HepG2 (cell line): ENCODE measurements around the gene CLRN2. TPM values are rescaled to one million over a fixed set of nuclear protein-coding genes. Genes with fewer than 3 reads are reported as not detected.

ENCODE experiments used
- ARHGAP35 ChIP-seq: sonication (generic); formaldehyde crosslinking; IDR thresholded peaks from 2 replicates; pipeline ENCODE4 v1.9.0; 2022; ENCODE audit warnings: mild to moderate bottlenecking, inconsistent platforms, moderate library complexity, missing genetic modification reagents, borderline replicate concordance
- ATF7 ChIP-seq, 2 experiments: fragments of 450-650 bp in 1 of 2; sonication (generic) in 1 of 2; formaldehyde crosslinking in 1 of 2; IDR thresholded peaks; 2 replicates each; pipeline versions ENCODE4 v1.4.0 to v1.6.1; 2016 to 2020; ENCODE audit warnings: antibody characterized with exemption in 1 of 2, mild to moderate bottlenecking in 1 of 2, missing genetic modification reagents in 1 of 2
- FLYWCH1 ChIP-seq: sonication (generic); formaldehyde crosslinking; IDR thresholded peaks from 2 replicates; pipeline ENCODE4 v1.8.1; 2023; ENCODE audit warnings: mild to moderate bottlenecking, missing genetic modification reagents
- GATAD2A ChIP-seq: IDR thresholded peaks from 2 replicates; pipeline ENCODE4 v1.6.1; 2016
- HOXA7 ChIP-seq: sonication (generic); formaldehyde crosslinking; IDR thresholded peaks from 2 replicates; pipeline ENCODE4 v1.8.1; 2022; ENCODE audit warnings: mild to moderate bottlenecking, missing genetic modification reagents, moderate library complexity
- HOXA9 ChIP-seq: sonication (generic); formaldehyde crosslinking; IDR thresholded peaks from 2 replicates; pipeline ENCODE4 v1.8.1; 2022; ENCODE audit warnings: missing genetic modification reagents, mild to moderate bottlenecking, moderate library complexity, borderline replicate concordance
- KLF6 ChIP-seq: IDR thresholded peaks from 2 replicates; pipeline ENCODE4 v1.8.0; 2016; ENCODE audit warnings: missing biosample characterization, missing genetic modification reagents
- MAF1 ChIP-seq: sonication (generic); formaldehyde crosslinking; IDR thresholded peaks from 2 replicates; pipeline ENCODE4 v1.5.0; 2020; ENCODE audit warnings: missing genetic modification reagents, borderline replicate concordance
- MIER3 ChIP-seq: IDR thresholded peaks from 2 replicates; pipeline ENCODE4 v1.6.1; 2016; ENCODE audit warnings: missing compliant biosample characterization, borderline replicate concordance
- MXD3 ChIP-seq: IDR thresholded peaks from 2 replicates; pipeline ENCODE4 v1.6.1; 2016; ENCODE audit warnings: mild to moderate bottlenecking, missing biosample characterization, missing genetic modification reagents
- NFYB ChIP-seq: sonication (generic); formaldehyde crosslinking; IDR thresholded peaks from 2 replicates; pipeline ENCODE4 v1.4.0; 2020; ENCODE audit warnings: missing genetic modification reagents
- PPARG ChIP-seq: conservative IDR thresholded peaks from 2 replicates; pipeline ENCODE4 v1.6.1; 2016; ENCODE audit warnings: missing biosample characterization, missing genetic modification reagents
- RBM39 ChIP-seq: fragments of 200-400 bp; formaldehyde crosslinking; IDR thresholded peaks from one replicate; pipeline ENCODE4 v1.6.1; 2018; ENCODE audit warnings: antibody characterized with exemption, mild to moderate bottlenecking, low read depth, low read length; ENCODE audit not compliant: poor library complexity, severe bottlenecking
- TRIM24 ChIP-seq: sonication (generic); formaldehyde crosslinking; IDR thresholded peaks from 2 replicates; pipeline ENCODE4 v1.8.0; 2022; ENCODE audit warnings: mild to moderate bottlenecking, missing genetic modification reagents
- ZFAT ChIP-seq: sonication (generic); formaldehyde crosslinking; conservative IDR thresholded peaks from 2 replicates; pipeline ENCODE4 v1.8.1; 2023; ENCODE audit warnings: missing genetic modification reagents, inconsistent platforms
- ZFP36L1 ChIP-seq: sonication (generic); formaldehyde crosslinking; IDR thresholded peaks from 2 replicates; pipeline ENCODE4 v1.8.0; 2022; ENCODE audit warnings: mild to moderate bottlenecking, missing genetic modification reagents, moderate library complexity
- ZIK1 ChIP-seq: sonication (generic); formaldehyde crosslinking; IDR thresholded peaks from 2 replicates; pipeline ENCODE4 v1.5.0; 2020; ENCODE audit warnings: mild to moderate bottlenecking, low read depth, missing genetic modification reagents, borderline replicate concordance
- ZNF18 ChIP-seq: sonication (generic); formaldehyde crosslinking; IDR thresholded peaks from 2 replicates; pipeline ENCODE4 v1.8.0; 2022; ENCODE audit warnings: mild to moderate bottlenecking, missing genetic modification reagents; ENCODE audit not compliant: insufficient replicate concordance
- ZNF235 ChIP-seq: sonication (generic); formaldehyde crosslinking; IDR thresholded peaks from 2 replicates; pipeline ENCODE4 v1.8.1; 2023; ENCODE audit warnings: mild to moderate bottlenecking, missing genetic modification reagents, borderline replicate concordance
- ZNF30 ChIP-seq: sonication (generic); formaldehyde crosslinking; IDR thresholded peaks from 2 replicates; pipeline ENCODE4 v1.5.0; 2020; ENCODE audit warnings: mild to moderate bottlenecking, missing genetic modification reagents
- ZNF362 ChIP-seq: sonication (generic); formaldehyde crosslinking; IDR thresholded peaks from 2 replicates; pipeline ENCODE4 v1.4.0; 2020; ENCODE audit warnings: missing genetic modification reagents, mild to moderate bottlenecking, borderline replicate concordance
- ZNF546 ChIP-seq: sonication (generic); formaldehyde crosslinking; conservative IDR thresholded peaks from 2 replicates; pipeline ENCODE4 v1.8.1; 2023; ENCODE audit warnings: mild to moderate bottlenecking, missing genetic modification reagents
- ZNF576 ChIP-seq: sonication (generic); formaldehyde crosslinking; IDR thresholded peaks from 2 replicates; pipeline ENCODE4 v1.4.0; 2020; ENCODE audit warnings: mild to moderate bottlenecking, missing genetic modification reagents
- ZNF644 ChIP-seq: IDR thresholded peaks from 2 replicates; pipeline ENCODE4 v1.6.1; 2016; ENCODE audit warnings: low read depth
- ZNF678 ChIP-seq: sonication (generic); formaldehyde crosslinking; IDR thresholded peaks from 2 replicates; pipeline ENCODE4 v1.4.0; 2020; ENCODE audit warnings: mild to moderate bottlenecking, missing genetic modification reagents
- polyA plus RNA-seq, 8 experiments: library from polyadenylated mRNA; depleted of rRNA in 3 of 8; stranded (reverse) in 7 of 8; unstranded in 1 of 8; fragments of >200 nt; fragmentation: Illumina TruSeq in 4 of 8; extraction: Trizol in 4 of 8; gene quantifications; 2 replicates each; pipeline versions ENCODE4 v1.2.1 to v1.2.3, GENCODE V29; 2011 to 2016; ENCODE audit warnings: low read depth in 4 of 8, missing spikeins in 1 of 8, mixed read lengths in 1 of 8; ENCODE audit not compliant: insufficient read depth in 1 of 8
- total RNA-seq, 5 experiments: library from RNA; depleted of rRNA; stranded (reverse); fragments of >200 nt; fragmentation: Illumina TruSeq; extraction: Trizol; gene quantifications; 2 replicates each; pipeline ENCODE4 v1.2.3, GENCODE V29; 2016; ENCODE audit warnings: low read depth in 1 of 5
- TF ChIP-seq, protein P1 (sequence below): sonication (generic); formaldehyde crosslinking; IDR thresholded peaks from 2 replicates; pipeline ENCODE4 v1.5.0; 2020; ENCODE audit warnings: mild to moderate bottlenecking, missing genetic modification reagents

Gene CLRN2
- total and polyA plus RNA-seq, 2 of the 13 experiments (the other 11 are each of a cell fraction or from before 2014, with no cell fraction given): not detected

- no peak for TF ChIP-seq ZFAT (CRISPR knock-in tag)
- no peak for TF ChIP-seq ZNF30 (CRISPR knock-in tag)
- TF ChIP-seq GATAD2A (CRISPR knock-in tag): peak; percentile 78
- no peak for TF ChIP-seq ZNF18 (CRISPR knock-in tag)
- TF ChIP-seq ATF7 (IDR thresholded peaks at IDR 0.05): peak; percentile 87
- peak; percentile 97 for TF ChIP-seq ATF7 (CRISPR knock-in tag; IDR thresholded peaks at IDR 0.05)
- TF ChIP-seq ZNF235 (CRISPR knock-in tag): no peak
- no peak for TF ChIP-seq ZNF678
- no peak for TF ChIP-seq HOXA9 (CRISPR knock-in tag)
- 0 out of 2 replicates have a peak, but pooled peaks have one; percentile 36 for TF ChIP-seq MAF1
- TF ChIP-seq MIER3 (CRISPR knock-in tag): peak; percentile 65; the same call in 1 of the 2 replicates
- no peak for TF ChIP-seq ZFP36L1 (CRISPR knock-in tag)
- TF ChIP-seq ARHGAP35 (CRISPR knock-in tag): no peak
- TF ChIP-seq ZNF644 (CRISPR knock-in tag): peak; percentile 58; the same call in 1 of the 2 replicates
- TF ChIP-seq MXD3 (CRISPR knock-in tag): no peak
- TF ChIP-seq NFYB (CRISPR knock-in tag): no peak
- 0 out of 2 replicates have a peak, but pooled peaks have one; percentile 17 for TF ChIP-seq TRIM24 (CRISPR knock-in tag)
- TF ChIP-seq ZNF546 (CRISPR knock-in tag): no peak
- TF ChIP-seq, protein P1, sequence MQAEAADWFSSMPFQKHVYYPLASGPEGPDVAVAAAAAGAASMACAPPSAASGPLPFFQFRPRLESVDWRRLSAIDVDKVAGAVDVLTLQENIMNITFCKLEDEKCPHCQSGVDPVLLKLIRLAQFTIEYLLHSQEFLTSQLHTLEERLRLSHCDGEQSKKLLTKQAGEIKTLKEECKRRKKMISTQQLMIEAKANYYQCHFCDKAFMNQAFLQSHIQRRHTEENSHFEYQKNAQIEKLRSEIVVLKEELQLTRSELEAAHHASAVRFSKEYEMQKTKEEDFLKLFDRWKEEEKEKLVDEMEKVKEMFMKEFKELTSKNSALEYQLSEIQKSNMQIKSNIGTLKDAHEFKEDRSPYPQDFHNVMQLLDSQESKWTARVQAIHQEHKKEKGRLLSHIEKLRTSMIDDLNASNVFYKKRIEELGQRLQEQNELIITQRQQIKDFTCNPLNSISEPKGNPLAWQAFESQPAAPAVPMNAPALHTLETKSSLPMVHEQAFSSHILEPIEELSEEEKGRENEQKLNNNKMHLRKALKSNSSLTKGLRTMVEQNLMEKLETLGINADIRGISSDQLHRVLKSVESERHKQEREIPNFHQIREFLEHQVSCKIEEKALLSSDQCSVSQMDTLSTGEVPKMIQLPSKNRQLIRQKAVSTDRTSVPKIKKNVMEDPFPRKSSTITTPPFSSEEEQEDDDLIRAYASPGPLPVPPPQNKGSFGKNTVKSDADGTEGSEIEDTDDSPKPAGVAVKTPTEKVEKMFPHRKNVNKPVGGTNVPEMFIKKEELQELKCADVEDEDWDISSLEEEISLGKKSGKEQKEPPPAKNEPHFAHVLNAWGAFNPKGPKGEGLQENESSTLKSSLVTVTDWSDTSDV: no peak
- TF ChIP-seq RBM39: no peak
- TF ChIP-seq FLYWCH1: no peak
- no peak; the same call in 1 of the 2 replicates for TF ChIP-seq PPARG (CRISPR knock-in tag)
- no peak for TF ChIP-seq HOXA7 (CRISPR knock-in tag)
- TF ChIP-seq KLF6: no peak
- TF ChIP-seq ZIK1 (CRISPR knock-in tag): no peak
- no peak for TF ChIP-seq ZNF576 (CRISPR knock-in tag)
- TF ChIP-seq ZNF362 (CRISPR knock-in tag): no peak
Observed at GRCh38 chr4:17544205-17544604, 29.2 kb downstream of the CLRN2 start (continued).
